Activated CD4-positive, alpha-beta T cell treated with anti-CD3 and anti-CD28 coated beads, Interleukin-10, Interleukin-2, amounts not matched to agents 100 ng/mL and 50 ng/mL, durations not matched to agents 16 hours and 8 hours (primary cell): ENCODE data around the gene EHHADH.

Source experiments
- DNase-seq: peaks from one replicate; pipeline ENCODE4 v3.0.0-alpha.2; 2020

EHHADH gene

DNA sequence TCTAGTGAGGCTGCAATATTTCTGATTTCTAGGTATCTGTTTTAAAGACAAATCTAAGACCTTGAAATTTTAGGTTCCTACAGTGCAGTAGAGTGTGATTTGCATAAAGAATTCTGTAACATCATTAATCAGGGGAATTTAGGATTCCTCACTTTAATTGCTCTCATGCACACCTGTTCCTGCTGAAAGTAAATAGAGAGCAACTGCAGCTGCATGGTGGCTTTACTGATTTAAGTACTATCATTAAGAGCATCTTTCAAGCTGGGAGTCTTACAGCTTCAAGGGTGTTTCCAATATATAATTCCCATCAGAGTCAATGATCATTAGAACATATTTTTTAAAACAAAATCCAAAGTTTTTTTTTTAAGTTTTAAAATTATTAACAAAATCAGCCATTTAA is 65.0 kb downstream of the EHHADH start:
- DNase-seq, result no peak

DNA sequence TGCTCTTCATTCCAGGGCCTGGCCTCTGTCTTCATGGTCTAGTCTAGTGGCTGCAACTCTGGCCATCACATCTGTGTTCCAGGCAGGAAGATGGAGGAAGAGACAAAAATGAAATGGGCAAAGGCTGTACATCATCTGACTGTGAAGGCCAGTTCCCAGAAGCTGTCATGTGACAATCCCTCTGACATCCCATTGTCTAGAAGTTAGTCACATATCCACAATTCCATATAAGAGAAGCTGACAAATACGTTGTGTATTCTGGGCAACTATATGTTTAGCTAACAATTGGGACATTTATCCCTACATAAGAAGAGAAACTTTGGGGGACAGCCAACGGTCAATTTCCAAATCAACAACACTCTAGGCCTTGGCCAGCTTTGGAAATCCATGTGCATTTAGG is 66.5 kb downstream of the EHHADH start:
- no peak for DNase-seq

DNA sequence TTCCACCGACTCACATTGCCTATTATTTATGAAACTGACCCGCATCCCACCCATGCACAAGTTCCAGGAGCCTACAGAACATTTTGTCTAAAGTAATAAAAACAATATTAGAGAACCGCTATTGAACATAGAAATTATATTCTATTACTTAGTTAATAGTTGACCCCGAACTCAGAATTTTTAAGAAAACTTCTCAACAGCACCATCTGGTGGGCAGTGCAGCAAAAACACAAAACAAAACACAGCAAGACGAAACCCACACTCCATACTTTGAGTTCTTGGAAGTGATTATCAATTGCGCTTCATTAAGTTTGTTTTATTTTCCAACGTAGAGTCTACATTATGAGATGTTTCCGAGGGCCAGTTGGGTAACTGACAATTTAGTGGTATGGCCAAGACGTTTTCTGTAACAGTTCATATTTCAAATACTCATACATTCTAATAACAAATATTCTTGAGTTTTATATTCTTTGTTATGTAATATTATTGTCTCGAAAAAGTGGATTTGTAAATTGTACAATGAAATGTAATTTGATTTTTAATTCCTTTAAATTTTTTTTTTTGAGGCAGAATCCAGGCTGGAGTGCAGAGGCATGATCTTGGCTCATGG is 77.0 kb downstream of the EHHADH start:
- peak; percentile 25 for DNase-seq

DNA sequence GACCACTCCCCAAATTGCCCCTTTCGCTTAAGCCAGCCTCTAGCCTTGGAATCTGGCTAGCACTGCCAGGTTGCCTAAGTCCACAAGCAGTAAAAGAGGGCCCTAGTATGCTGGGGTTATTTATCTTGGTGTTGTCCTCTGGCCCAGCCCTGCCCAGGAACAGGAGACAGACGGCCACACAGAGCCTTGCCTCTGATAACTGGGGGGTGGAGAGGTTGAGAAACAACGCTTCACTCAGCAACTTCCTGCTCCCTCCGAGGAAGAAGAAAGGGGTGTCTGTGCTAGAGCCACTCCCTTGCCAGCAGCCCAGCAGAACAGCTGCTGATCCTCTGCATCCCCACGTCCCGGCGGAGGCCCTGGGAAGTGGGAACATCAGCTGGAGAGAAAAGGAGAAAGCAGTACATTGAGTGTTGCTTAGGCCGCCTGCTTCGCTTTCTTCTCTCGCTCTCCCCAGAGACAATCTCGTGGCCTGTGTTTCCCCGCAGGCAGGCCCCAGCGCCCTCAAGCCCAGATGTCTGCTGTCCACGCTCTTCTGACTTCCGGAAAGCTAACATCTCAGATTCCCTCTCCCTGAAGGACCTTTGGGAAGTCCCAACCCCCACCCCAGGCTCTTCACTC is 78.4 kb downstream of the EHHADH start:
- DNase-seq, result no peak

DNA sequence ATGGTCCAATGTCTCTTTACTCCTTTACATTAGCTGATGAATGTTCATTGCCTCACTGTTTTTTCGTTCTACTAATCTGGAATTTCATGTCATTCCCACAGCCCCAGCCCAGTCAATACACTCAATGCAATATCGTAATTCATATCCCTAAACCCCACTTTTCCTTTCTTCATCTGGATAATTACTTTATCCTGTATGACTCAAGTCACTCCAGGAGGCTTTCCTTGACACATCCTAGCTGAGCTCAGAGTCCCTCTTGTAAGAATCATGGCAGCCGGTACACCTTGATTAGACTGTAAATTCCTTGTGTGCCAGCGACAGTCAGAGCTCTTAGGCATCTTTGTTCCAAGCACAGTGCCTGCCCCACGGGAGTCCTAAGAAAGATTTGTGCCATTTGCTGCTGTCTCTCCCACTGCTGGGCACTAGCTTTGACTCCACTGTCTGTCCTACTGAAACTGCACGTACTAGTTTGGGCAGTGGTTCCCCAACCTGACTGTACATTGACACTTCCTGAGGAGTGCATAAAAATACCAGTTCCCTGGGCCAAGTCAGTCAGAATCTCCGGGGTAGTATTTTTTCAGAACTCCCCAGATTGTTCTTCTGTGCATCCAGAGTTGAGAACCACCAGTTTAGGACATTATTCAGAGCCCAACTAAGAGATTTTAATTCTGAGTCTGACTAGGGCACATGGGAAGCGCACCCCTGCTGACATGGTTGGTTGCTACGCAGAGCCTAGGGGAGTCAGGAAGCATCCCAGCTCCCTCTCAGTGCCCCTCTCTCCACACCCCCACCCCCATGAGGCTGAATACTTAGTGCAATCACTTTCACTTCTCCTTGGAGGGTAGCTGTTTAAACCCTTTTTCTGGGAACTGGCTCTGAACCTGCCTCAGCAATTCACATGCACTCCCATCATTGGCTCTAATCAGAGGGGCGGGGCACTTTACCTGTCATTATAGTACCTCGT is 81.5 kb downstream of the EHHADH start:
- no peak for DNase-seq

DNA sequence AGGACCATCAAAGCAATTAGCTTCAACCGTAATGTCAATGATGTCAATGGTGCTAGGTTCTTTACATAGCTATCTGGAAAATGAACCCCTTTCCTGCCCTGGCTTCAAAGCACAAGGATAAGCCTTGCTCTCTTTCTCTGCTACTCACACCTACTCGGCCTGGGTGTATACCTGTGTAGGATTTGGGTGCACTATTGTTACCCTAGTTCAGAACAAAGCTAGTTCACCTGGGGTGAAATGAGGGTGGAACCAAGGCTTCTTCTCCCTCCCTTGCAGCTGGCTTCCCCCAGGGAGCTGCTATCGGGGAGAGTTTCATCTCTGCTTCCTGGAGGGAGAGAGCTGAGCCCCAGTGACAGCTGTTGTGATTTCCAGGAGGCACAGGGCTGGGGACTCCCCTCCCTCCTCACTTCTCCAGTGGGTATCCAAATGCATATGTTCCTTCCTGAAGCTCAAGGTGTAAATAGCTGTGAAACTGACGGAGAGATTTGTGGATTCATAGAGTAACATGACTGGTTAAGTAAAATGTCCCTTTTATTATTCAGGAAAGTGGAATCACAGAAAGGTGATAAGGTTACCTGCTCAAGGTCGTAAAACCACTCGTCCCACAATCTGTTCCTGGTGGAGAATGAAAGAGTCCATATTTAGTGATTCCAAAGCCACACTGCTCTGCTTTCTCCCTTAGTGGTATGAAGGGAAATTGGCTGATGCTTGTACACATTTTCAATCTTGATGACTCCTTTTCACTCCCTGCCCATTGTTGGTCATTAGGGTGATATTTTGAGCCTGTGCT is 89.2 kb downstream of the EHHADH start:
- DNase-seq, result no peak

DNA sequence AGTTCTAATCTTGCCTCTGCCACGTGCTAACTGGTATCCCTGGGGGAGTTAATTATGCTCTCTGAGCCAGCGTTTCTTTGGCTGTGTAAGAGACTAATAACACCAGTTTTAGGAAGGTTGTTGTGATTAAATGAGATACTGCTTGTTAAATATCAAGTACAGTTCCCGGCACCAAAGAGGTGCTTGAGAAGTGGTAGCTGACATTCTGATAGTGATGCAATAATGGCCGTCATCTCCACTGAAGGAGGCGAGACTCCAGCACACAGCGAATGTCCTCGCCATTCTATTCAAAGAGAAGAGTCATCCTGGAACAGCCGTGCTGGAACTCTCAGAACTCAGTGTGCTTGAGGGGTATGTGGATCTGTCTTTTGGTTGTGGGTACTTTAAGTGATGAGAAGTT is 91.2 kb downstream of the EHHADH start:
- no peak for DNase-seq

DNA sequence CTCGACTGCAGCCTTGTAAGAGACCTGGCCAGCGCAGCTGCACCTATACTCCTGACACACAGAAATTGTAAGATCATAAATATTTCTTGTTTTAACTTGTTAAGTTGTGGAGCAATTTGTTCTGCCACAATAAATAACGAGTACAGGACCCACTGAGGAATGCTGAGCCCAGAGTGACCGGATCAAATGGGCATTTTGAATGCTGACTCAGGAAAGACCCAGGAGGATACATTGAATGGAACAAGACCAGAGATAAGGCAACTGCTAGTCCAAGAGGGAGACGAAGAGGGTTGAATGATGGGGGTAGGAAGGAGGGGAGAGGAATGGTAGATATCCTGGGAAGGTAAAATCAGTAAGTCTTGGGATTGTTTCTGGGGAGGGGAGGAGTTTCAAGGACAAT is 92.1 kb downstream of the EHHADH start:
- no peak for DNase-seq

DNA sequence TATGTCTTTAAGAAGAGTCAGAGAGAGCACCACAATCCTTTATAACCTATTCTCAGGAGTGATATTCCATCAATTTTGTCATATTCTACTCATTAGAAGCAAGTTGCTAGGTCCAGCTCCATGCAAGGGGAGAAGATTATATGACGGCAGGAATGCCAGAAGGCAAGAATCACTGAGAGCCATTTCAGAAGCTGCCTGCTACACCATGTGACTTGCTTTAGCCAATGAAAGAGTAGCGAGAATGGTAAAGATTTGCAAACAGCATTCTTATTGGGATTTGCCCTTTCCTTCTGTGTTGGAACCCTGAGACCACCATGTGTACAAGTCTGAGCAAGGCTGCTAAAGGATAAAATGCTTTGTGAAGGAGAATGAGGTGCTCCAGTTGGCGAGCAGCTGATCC is 96.5 kb downstream of the EHHADH start:
- DNase-seq, result no peak

DNA sequence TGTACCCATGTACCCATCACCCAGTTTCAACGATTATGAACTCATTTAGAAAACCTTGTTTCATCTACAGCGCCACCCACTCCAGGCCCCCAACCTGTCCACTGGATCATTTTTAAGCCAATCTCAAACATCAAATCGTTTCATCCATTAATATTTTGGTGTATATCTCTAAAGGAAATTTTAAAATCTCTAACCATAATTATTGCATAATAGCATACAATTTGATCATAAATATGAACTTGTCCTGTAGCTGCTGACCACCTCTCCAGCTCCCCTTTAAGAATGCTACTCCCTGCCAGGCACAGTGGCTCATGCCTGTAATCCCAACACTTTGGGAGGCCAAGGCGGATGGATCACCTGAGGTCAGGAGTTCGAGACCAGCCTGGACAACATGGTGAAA is 98.2 kb downstream of the EHHADH start:
- DNase-seq, result no peak

DNA sequence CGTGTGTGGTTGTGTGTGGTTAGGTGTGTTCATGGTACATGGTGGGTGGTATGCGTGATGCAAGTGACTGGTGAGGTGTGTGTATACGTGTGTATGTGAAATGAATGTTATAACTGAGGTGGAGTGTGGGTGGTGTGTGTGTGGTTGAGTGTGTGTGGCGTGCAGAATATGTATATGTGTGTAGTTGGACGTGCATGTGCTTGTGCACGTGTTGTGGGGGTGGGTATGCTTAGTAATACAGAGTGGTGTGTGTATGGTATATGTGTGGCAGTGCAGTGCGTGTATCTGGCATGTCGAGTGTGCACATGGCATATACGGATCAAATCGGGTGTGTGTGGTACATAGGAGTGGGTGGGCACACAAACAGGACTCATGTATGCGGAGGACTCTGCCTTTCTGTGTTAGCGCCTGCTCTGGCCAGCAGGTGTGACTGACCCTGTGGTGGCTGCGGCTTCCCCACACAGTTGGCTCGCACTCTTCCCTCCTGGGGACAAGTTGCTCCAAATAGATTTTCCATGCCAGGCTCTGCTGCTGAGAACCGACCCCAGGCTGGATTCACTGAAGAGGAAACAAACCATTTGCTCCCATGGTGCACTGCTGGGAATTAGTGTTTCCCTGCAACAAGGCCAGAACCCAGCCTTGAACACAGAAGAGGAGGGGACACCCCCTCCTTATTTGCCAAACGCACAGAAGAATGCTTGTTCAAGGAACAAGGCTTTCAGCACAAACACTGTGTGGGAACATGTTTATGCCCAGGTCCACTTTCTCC is 99.8 kb downstream of the EHHADH start:
- DNase-seq, result no peak

DNA sequence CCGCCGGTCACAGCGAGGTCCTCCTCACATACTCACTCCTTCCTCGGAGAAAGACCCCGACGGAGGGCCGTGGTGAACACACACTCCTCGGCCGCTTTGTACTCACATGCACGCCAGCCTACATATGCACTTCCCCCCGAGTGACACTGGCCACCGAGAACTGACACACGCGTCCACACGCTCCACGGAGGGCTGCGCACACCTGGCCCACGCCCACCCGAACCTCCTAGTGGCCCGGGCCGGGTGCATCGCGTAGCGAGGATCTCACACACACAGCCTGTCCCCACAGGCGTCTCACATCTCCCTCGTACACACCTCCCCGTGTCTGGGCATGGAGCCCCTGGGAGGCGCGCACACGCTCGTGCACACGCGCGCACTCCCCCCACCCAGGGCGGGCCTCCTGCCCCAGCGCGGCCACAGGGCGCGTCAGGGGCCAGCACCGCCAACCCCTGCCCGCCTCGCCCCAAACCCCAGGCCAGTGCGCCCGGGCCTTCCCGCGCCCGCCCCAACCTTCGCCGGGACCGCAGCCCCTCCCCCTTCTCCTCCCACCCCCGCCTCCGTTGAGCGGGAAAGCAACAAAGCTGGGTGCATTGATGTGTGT is 100.6 kb downstream of the EHHADH start:
- no peak for DNase-seq

DNA sequence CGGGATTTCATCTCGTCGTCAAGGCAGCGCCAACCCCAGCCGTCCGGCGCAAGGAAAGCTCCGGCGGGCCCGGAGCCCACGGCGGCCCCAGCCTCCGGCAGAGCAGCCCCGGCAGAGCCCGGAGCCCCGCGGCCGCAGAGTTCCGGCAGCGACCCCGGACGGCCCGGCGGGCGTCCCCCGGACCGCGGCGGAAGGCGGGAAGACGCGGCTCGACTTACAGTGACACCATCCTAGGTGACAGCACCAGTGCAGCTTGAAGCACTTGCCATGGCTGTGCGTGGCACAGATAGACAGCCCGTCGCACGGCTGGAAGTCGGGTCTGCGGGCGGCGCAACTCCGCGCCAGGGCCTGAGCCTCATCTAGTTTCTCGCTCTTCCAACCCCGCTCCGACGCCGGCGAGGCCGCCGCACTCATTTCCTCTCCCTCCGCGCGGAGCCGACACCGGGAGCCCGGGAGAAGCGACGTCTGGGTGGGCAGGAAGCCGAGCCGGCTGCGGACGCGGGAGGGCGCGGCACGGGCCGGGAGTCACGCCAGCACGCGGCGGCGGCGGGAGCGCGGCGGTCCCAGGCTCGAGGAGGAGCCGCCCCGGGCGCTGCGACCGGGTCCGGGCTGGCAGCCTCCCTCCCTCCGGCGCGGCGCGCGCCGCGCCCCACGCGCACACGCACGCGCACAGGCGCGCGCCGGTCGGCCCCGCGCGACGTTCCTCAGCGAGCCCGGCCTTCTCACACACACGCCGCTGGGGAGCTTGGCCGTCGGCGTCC is 101.3 kb downstream of the EHHADH start, which contains the start of gene C3orf70:
Gene C3orf70, minus strand, starts transcription at position 651 of the 761 bp plus-strand sequence. Its CDS starts 237 bp downstream, at position 414.
- DNase-seq, result peak; percentile 28

DNA sequence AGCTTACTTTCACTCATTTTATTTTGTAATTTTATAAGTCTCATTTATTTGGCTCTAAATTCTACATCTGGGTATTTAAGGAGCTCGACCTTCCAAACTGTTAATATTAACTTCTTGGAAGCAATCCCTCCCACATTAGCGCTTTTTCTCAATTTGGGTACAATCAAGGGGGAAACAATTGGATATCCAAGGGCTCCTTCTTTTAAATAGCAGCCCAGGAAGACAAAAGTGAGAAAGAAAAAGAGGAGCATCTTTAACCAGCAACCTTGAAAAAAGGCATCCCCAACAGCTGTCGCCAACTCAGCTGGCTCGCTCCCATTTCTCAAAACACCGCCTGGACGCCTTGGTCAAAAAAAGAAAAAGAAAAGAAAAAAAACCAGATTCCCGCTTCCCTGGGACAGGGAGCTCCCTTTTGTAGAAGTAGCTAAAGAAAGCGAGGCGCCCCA is 101.9 kb downstream of the EHHADH start:
- DNase-seq, result no peak

DNA sequence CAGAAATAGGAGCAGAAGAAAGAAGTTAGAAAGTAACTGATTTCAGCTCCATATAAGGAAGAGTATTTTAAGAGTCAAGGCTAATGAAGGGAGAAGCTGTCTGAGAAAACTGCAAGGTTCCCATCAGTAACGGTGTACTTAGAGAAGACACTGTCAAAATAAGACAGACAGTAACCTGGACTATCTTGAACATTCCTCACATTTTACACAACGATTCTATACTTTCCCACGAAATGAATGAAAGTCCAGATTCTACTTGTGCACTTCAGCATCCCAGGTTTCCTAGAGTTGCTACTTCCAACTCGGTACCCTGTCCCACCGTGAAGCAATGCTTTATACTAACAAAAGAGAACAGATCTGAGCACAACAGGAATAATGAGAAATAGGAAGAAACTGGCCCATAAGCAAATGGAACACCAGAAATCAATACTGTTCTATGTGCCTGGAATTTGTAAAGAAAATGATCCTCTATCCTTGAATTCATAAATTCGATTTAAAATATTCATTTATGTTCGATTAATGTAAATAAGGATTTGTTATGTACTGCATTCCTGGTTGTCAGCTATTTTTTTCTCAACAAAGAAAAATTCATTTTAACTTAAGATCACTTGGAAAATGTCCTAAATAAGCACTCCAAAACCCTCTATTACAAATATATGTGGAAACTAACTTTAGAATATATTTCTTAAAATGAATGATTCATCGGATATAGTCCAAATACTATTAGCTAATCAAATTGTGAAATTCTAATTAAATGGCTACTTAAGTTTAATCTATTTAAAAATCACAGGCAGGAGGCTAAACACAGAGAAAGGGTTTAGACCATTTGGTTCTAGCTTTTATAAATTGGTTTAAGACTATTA is 102.5 kb downstream of the EHHADH start:
- DNase-seq, result no peak

DNA sequence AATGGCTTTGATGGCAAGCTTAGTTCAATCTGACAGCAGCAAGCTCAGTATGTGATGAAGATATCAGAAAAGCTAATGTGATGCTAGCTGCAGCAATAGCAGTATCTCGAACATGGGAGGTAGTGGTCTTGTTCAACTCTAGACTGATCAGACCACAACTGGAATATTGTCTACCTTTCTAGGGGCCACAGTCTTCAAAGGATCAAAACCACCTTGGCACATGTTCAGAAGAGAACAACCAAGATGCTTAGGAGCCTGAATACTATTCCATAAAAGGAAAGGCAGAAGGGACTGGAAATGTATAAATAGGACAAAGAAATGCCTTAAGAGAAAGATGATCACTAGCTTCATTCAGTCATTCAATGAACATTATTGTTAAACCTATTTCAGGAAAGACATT is 103.3 kb downstream of the EHHADH start:
- DNase-seq, result no peak

DNA sequence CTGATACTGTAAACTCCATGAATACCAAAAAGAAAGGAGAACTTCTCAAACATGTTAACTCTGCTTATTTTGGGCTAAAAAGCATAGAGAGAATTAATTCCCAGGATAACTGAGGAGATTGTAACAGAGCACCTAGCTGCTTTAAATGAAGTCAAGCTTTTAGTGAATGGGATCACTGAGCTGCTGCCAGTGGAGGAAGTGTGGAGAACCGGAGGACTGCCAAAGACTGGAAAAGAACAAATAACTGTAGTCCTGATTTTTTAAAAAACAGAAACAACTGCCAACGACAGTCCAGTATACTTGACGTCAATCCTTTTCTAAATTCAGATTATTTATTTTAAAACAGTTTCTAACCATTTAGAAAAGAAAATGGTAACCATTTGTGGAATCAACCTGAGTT is 104.3 kb downstream of the EHHADH start:
- no peak for DNase-seq

DNA sequence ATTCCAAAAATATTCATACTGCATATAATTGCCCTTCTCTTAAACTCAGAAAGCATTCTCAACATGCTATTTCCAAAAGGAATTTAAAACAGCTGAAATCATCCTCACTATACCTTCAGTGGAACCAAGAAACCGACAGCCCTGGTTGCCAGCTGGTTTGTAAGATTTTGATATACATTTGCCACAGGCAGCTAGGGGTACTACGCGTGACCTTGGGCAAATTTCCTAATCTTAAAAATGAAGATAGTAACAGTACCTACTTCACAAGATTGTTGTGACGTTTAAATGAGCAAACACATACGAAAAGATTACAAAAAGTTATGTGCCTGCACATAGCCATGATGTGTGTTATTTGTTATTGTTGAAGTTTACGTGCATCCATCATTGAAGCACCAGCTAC is 108.3 kb downstream of the EHHADH start:
- DNase-seq, result no peak

DNA sequence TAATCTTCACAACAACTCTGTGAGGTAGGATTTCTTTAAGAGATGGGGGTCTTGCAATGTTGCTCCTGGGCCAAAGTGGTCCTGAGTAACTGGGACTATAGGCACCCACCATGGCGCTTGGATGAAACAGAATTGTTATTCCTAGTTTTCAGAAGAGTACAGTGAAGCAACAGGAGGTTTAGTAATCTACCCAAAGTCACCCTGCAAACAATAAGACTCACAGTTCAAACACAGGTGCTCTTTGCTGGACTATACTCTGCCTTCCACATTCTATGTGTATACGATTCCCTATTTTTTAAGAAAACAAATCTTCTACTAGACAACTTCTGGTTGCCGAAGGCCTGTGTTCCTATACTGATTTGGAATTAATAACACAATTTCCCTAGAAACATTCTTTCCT is 109.1 kb downstream of the EHHADH start:
- DNase-seq, result no peak
